Tongue (tissue), 2 donors: ENCODE measurements around the gene ASAH2. TPM values are rescaled to one million over a fixed set of nuclear protein-coding genes. Genes with fewer than 3 reads are reported as not detected.
A peak's percentile ranks its signal among the peaks of the same experiment; 100 is the strongest.
"Not testable (repeated sequence)": the region's sequence is repeated elsewhere in the genome, so short reads cannot be mapped to it uniquely, and the experiment has no call there.

Experiments used
- DNase-seq: peaks from one replicate; pipeline ENCODE4 v3.0.0-alpha.2; 2015
- total RNA-seq: library from RNA; depleted of rRNA; stranded (reverse); fragments of >200 nt; gene quantifications from one replicate; pipeline ENCODE4 v1.2.3, GENCODE V29; 2014

The ASAH2 gene
- 1.2 TPM for total RNA-seq

DNA sequence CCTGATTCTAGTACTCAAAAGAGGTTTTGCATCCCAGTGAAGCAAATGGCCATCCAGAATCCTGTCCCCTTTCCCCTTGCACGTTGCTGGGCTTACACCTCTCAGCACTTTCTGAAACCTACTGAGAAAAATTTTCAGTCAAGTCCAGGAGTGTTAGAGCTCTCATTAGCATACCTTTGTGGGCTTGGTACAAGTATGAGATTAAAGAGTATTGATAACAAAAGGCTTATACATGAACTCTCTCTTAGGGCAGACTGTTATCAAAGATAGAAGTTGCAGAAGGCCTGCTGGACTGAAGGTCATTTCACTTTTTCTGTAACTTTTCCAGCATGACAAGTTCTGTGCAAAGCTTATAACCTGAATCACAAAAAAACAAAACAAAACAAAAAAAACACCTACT is at the start of gene ASAH2:
ASAH2 (minus strand) TSS at position 123 of the 400 bp plus-strand sequence. CDS start 2,906 bp downstream, outside the sequence.
- no peak for DNase-seq

DNA sequence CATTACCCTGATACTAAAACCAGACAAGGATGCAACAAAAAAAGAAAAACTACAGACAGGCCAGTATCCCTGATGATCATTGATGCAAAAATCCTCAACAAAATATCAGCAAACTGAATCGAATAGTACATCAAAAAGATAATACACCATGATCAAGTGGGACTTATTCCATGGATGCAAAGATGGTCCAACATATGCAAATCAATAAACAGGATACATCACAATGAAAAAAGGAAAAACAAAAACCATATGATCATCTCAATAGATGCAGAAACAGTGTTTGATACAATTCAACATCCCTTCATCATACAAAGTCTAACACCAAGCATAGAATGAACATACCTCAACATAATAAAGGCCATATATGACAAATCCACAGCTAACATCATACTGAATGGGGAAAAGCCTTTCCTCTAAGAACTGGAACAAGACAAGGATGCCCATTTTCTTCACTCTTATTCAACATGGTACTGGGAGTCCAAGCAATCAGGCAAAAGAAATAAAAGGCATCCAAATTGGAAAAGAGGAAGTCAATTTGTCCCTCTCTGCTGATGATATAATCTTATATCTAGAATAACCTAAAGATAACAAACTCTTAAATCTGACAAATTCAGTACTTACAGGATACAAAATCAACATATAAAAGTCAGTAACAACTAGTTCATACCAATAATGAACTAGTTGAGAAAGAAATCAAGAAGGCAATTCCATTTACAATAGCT is 48.8 kb upstream of the ASAH2 start:
- no peak for DNase-seq

DNA sequence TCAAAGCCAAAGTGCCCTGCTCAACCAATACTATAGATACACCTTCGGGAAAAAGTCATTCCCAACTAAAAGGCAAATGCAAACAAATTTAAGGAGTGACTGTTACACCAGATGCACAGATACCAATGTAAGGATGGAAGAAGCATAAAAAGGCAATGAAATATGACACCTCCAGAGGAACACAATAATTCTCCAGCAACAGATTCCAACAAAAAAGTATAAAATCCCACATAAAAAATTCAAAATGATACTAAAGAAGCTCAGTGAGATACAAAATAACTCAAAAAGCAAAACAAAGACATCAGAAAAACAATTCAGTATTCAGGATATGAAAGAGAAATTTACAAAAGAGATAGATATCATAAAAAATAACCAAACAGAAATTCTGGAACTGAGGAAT is 44.1 kb upstream of the ASAH2 start:
- no peak for DNase-seq

DNA sequence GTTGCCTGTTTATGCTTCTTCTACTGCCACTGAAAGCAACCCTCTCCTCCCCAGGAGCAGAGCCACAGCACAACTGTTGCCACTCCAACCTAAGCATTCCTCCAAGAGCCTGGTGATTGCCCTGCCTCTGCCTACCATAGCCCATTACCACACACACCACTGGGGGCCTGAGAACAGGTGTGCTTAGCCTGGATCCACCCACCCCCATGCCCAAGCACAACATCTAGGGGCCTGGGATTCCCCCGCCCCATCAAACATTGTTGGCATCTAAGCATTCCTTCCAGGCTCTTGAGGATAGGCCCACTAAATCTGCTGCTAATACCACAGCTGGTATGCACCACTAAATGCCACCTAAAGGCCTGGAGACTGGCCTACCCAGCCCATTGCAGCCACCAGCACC is 43.3 kb upstream of the ASAH2 start:
- no peak for DNase-seq

DNA sequence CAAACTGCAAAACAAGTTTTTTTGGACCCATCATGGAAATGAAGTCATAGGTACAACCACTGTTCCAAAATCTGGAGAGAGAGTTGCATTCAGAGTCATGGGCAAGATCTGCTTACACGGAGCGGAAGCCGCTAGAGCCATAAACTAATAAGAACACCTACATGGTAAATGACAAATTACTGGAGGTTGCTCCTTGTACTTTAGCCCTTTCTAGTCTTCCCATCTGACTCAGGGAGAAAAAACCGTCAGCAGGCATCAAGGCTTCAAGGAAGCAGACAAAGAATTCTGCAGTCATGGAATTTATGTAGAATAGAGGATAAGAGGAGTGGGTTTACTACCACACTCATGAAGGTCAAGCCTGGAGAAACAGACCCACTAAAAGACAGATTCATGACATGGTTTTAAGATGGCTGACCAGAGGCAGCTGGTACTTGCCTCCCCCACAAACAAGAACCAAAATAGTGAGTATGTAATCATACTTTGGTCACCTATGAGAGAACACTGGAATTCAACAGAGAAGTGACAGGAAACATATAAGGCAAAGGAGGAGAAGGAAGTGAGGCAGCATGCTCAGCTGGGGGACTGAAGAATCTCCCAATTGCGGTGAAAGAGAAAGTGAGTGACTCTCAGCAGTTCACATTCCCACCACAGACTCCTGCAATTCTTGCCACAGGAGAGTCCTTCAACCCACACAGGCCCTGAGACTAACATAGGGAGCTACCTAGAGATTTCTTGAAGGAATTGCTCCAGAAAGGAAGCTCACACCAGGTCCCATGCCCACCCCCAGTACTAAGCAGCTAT is 42.4 kb upstream of the ASAH2 start:
- DNase-seq, result no peak

DNA sequence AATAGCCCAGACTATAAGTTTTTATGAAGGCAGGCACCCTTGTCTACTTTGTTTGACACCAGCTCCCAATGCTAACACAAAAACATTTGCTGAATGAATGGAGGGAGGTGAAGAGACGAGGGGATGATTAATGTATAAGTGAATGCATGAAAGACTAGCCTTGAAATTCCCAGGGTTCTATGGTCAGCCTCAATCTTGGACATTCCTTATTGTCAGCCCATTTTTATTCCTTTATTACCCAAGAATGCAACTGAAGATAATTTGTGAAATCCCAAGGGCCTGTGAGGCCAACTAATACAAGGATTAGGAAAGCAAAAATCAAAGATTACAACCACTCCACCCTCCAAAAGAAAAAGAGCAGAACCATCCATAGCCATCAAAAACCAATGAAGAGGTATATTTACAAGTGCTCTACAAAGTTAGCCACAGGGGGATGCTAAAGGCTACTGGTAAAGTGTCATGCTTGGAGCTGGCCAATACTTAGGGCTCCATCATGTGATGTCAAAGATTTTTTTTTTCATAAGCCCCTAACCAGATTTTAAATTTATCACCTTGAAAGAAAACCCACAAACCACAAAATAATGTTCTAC is 40.0 kb upstream of the ASAH2 start:
- no peak for DNase-seq

DNA sequence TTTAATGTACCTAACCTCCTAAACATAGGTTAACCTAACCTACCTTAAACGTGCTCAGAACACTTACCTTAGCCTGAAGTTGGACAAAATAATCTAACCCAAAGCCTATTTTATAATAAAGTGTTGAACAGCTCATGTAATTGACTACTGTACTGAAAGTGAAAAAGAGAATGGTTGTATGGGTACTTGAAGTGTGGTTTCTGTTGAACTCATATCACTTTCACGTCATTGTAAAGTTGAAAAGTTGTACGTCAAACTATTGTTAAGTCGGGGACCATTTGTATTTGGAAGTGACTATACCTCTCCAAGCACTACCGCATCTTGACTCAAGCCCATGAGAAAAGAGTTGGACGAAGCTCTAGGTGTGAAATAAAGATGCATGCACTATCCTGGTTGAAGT is 37.9 kb upstream of the ASAH2 start:
- DNase-seq, result no peak

DNA sequence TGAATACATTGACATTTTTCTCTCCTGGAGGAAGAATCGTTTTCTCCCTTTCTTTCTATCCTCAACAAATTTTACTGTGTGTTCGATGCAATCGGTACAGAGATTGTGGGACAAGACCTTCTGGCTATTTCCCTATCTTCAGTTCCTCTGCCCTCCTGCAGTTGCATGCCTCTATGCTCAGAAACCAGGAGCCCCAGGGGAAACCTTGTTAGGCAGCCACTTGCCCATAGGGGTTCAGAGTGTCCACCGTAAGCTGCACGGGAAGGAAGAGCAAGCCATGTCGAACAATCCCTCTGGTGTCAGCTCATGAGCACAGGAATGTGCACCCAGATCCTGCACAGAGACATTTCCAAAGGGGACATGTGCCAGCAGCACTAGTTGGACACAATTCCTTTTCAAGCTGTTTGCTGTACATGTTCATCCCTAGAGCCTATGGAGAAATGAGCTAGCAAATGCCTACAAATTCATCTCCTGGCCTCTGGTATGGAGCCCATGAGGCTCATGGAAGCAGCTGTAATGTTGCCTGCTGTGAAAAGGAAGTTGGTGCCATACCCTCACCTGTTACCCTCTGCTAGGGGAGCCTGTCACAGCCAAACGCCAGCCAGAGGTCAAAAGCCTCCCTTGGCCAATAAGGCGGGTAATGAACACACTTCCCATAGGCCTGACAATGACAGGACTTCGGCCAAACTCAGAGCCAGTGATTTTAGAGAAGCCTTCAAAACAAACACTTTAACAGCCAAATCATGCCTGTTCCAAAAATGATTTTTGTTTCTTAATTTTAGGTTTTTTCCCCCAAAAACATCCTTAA is 35.9 kb upstream of the ASAH2 start:
- DNase-seq, result no peak

DNA sequence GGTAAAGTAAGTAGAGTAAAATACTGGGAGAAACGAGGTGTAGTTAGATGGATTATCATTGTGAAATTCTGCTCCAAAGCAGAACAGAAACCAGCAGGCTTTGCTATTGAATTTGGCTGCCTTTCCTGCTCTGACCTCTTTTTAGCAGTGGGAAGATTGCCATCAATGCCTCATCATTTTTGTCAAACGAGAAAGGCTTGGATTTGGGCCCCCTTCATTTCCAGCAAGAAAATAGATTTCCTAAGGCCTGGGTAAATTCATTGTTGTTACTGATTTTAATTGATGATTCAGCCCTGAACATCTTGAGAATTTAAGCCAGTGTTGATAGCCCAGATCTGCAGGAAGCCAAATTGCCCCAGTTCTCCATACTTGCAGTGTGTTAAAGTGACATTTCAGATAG is 35.2 kb upstream of the ASAH2 start:
- peak; percentile 41 for DNase-seq

DNA sequence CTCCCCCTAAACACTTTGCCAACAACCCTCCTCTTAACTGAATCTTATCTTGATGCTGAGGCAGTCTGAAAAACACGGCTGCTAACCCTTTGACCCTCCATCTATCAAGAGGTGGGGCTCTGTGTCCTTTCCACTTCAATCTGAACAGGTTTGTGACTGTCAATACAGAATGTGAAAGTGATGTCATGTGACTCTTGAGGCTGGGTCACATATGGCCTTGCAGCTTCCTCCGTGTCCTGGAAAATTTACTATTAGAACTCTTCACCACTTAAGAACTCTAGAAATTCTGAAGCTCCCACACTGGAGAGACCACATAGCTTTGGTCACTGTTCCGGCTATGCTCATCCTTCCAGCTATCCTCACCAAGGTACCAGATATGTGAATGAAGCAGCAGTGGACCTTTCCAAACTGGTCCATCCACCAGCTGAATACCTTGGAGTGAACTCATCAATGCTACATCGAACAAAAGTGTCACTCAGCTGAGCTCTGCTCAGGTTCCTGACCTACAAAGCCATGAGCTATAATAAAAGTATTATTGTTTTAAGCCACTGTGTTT is 30.7 kb upstream of the ASAH2 start:
- no peak for DNase-seq

DNA sequence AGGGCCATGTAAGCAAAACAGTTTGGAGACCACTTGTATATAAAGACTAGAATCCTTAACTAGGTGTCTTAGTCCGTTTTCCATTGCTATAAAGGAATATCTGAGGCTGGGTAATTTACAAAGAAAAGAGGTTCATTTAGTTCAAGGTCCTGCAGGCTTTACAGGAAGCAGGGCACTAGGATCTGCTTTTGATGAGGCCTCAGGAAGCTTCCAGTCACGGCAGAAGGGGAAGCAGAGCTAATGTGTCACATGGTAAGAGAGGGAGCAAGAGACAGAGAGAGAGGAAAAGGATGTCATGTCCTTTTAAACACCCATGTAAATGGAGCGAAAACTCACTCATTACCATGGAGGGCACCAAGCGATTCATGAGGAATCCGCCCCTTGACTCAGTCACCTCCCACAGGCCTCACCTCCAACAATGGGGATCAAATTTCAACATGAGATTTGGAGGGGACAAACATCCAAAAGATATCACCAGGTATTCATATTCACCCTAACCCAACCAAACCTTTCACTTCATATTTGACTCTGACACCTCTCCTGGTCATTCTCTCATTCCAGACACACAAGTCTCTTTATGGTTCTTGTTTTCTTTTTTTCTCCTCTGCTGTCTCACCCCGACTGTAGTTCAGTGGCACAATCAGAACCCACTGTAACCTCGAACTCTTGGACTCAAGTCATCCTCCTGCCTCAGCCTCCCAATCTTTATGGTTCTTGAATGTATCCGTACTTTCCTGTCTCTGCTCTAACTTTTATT is 30.1 kb upstream of the ASAH2 start:
- DNase-seq, result no peak

DNA sequence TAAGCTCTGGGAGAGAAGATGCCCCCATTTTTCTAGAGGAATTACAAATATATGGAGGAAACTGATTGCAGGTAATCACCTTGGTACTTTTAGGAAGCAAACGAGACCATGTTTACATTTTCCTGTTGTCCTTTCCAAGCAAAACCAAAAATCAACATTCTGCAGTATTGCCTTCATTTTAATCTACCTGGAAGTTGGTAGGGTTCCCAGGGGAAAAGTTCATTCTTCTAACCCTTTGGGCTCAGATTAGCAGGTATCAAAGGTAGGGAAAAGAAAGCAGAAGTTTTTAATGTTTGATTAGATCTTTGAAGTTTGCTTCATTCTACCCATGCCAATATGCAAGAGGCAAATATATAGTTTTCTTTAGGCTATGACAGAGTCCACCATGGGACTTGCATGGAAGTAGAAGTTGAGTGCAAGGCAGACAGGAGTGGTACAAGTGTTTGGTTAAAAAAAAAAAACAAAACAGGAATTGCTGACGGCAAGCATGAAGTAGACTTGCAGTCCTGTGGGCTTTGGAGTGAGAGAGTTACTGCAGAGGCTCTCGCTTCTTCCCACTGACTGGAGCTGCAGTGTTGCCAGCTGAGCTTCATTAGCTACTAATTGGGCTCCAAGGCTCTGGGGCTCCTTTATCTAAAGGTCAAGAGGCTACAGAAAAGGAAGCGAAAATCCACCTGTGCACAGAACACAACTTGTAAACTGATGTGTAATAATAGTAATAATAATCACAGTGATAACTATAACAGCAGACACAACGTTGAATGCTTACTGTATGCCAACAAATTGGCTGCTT is 28.9 kb upstream of the ASAH2 start:
- DNase-seq, result no peak

DNA sequence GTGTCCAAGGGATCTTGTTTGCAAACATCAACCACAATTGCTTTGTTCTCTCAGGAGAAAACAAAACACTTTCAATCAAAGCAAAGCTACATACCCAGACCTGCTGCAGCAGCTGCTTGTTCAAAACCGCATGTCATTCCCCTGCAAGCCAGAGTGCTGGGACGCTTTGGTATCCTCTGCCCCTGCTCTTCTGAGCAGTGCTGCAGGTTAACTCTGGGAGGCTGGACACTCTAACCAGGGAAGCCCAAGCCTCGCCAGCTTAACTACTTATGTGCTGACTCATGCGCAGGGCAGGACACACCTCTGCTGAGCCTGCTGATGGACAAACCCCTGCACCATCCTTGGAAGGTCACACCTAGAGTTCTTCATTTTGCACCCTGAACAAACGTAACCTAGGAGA is 28.2 kb upstream of the ASAH2 start:
- DNase-seq, result peak; percentile 5

DNA sequence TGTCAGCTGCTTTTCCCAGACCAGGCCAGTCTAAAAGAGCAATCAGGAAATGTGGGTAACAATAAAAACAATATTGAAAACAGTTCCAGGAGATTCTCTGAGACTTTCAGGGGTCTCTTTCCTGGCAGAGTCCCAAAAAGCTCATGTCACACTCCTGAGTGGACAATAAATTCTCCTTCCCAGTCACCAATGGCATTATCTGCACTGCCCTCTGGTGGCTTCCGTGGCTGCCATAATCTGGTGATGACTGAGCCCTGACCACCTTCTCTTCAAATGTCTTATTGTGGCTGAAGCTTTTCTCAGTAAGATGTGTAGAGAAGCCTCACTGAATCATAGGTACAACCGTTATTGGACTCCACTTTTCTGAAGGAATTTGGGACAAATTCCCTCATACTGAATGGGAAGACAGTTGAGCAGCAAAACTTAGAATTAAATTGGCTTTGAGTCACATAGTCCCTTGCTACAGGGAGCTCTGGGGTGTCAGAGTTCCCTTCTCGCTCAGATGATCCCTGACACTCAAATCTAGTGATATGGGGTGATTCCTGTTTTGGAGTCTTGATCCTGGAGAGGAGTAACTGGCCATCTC is 24.4 kb upstream of the ASAH2 start:
- peak; percentile 17 for DNase-seq

DNA sequence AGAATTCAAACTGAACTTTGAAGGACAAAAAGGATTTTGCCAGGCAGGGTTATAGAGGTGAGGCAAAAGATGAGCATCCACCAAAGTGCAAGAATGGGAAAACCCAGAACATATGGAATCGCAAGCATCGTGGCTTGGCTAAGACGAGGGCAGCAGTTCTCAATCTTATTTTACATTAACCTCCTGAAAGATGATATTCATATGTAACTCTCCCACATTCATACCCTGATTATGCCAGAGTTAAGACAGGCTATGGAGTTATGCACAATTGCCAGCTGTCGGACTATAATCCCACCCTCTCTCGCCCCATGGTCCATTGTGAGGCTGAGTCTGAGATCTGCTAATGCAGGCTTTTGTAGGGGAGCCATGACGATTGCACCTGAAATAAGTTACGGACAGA is 21.2 kb upstream of the ASAH2 start:
- no peak for DNase-seq

DNA sequence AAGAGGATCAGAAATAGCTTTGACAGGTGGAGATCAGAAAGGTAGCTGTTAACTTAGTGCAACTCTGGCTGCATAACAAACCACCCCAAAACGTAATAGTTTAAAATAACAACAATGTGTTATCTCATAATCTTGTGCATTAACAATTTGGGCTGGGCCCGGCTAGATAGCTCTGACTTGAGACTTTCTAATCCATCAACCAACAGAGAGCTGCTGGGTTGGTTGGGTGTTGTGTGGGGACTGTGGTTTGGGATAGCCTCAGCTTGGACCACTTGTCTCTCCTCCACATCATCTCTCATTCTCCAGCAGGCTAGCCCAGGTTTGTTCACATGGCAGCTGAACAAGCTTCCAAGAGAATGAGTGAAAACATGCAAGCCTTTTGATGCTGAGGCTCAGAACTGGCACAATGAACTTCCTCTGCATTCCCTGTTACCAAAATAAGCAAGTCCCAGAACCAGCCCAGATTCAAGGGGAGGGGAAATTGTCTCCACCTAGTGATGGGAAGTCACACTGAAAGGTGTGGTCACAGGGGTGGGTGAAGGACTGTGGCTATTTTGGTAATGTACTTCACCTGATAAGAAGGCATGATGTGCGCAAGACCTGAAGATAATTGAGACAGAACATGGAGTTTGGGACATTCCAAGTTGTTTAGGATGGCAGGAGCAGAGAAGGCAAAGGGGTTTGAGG is 20.4 kb upstream of the ASAH2 start:
- DNase-seq, result no peak

DNA sequence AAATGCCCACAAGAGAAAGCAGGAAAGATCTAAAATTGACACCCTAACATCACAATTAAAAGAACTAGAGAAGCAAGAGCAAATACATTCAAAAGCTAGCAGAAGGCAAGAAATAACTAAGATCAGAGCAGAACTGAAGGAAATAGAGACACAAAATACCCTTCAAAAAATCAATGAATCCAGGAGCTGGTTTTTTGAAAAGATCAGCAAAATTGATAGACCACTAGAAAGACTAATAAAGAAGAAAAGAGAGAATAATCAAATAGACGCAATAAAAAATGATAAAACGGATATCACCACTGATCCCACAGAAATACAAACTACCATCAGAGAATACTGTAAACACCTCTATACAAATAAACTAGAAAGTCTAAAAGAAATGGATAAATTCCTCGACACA is 16.6 kb upstream of the ASAH2 start:
- DNase-seq, result not testable (repeated sequence)

DNA sequence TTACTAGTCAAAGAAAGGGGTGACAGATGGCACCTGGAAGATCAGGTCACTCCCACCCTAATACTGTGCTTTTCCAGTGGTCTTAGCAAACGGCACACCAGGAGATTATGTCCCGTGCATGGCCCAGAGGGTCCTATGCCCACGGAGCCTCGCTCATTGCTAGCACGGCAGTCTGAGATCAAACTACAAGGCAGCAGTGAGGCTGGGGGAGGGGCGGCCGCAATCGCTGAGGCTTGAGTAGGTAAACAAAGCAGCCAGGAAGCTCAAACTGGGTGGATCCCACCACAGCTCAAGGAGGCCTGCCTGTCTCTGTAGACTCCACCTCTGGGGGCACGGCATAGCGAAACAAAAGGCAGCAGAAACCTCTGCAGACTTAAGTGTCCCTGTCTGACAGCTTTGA is 11.3 kb upstream of the ASAH2 start:
- not testable (repeated sequence) for DNase-seq

DNA sequence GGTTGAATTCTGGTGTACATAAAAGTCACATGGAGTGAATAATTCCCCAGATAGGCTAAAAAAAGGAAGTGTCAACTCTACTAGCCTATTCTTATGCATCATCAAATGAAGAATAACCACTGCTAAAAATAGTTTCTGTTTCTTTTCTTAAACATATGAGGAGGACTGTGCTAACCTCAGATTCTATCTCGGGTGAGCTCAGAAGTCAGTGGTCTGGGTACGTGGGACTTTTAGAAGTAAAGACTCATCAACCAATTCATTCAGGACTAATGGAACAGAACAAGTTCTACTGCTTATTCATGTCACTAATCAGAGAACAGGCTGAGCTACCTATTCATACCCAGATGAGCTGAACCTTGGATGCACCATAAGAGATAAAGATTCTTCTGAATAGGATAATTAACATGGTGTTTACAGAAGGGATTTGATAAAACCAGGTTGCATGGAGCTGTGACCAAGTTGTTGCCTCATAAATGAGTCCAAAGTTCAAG is 9.5 kb upstream of the ASAH2 start:
- no peak for DNase-seq
